H9 (cell line): ENCODE results near the gene CHST15. TPM values are rescaled to one million over a fixed set of nuclear protein-coding genes. Genes with fewer than 3 reads are reported as not detected.

Source experiments
- DNase-seq: peaks from one replicate; pipeline ENCODE4 v3.0.0-alpha.2; 2017
- H2AFZ ChIP-seq: one replicate; pipeline ENCODE4 v1.6.1; 2013; ENCODE audit warnings: mild to moderate bottlenecking, low read length, control low read depth, moderate library complexity
- H2AK5ac ChIP-seq: 2 replicates; pipeline ENCODE4 v1.6.1; 2013; ENCODE audit warnings: low read length, control low read depth, mixed read lengths; ENCODE audit not compliant: insufficient read length
- H2BK120ac ChIP-seq: one replicate; pipeline ENCODE4 v1.6.1; 2013; ENCODE audit warnings: low read depth, mild to moderate bottlenecking, low read length, control low read depth, inconsistent platforms; ENCODE audit not compliant: poor library complexity, severe bottlenecking
- H2BK12ac ChIP-seq: 2 replicates; pipeline ENCODE4 v1.6.1; 2013; ENCODE audit warnings: low read length, control low read depth, mixed read lengths, low read depth; ENCODE audit not compliant: insufficient read length
- H2BK15ac ChIP-seq: 2 replicates; pipeline ENCODE4 v1.6.1; 2013; ENCODE audit warnings: low read depth, low read length, control low read depth
- H2BK20ac ChIP-seq: one replicate; pipeline ENCODE4 v1.6.1; 2013; ENCODE audit warnings: low read depth, mild to moderate bottlenecking, low read length, control low read depth, inconsistent platforms; ENCODE audit not compliant: poor library complexity, severe bottlenecking
- H2BK5ac ChIP-seq: 2 replicates; pipeline ENCODE4 v1.6.1; 2013; ENCODE audit warnings: low read length, control low read depth, mixed read lengths; ENCODE audit not compliant: insufficient read length
- H3K14ac ChIP-seq: 2 replicates; pipeline ENCODE4 v1.6.1; 2013; ENCODE audit warnings: low read length, control low read depth; ENCODE audit not compliant: insufficient read depth
- H3K18ac ChIP-seq: 2 replicates; pipeline ENCODE4 v1.6.1; 2013; ENCODE audit warnings: low read depth, mild to moderate bottlenecking, mixed read lengths, low read length, control low read depth; ENCODE audit not compliant: insufficient read length
- H3K23ac ChIP-seq: 2 replicates; pipeline ENCODE4 v1.6.1; 2013; ENCODE audit warnings: low read length, control low read depth, mixed read lengths, low read depth; ENCODE audit not compliant: insufficient read length
- H3K23me2 ChIP-seq: 2 replicates; pipeline ENCODE4 v1.6.1; 2013; ENCODE audit warnings: low read depth, mild to moderate bottlenecking, mixed read lengths, low read length, control low read depth; ENCODE audit not compliant: insufficient read length, poor library complexity, severe bottlenecking
- H3K27ac ChIP-seq: 2 replicates; pipeline ENCODE4 v1.5.1; 2013; ENCODE audit warnings: low read length, control low read depth, mixed read lengths, low read depth; ENCODE audit not compliant: insufficient read length
- H3K27me3 ChIP-seq: 2 replicates; pipeline ENCODE4 v1.6.1; 2013; ENCODE audit warnings: low read length, control low read depth, inconsistent platforms; ENCODE audit not compliant: insufficient read depth
- H3K4ac ChIP-seq: 2 replicates; pipeline ENCODE4 v1.6.1; 2013; ENCODE audit warnings: low read depth, mild to moderate bottlenecking, control low read depth, inconsistent platforms, low read length, moderate library complexity
- H3K4me1 ChIP-seq: 2 replicates; pipeline ENCODE4 v1.6.1; 2013; ENCODE audit warnings: low read length, control low read depth, inconsistent platforms; ENCODE audit not compliant: insufficient read depth
- H3K4me2 ChIP-seq: 2 replicates; pipeline ENCODE4 v1.6.1; 2013; ENCODE audit warnings: low read length, control low read depth, mixed read lengths; ENCODE audit not compliant: insufficient read length, insufficient read depth
- H3K56ac ChIP-seq: 2 replicates; pipeline ENCODE4 v1.6.1; 2013; ENCODE audit warnings: low read depth, mild to moderate bottlenecking, mixed read lengths, low read length, control low read depth; ENCODE audit not compliant: insufficient read length
- H3K79me1 ChIP-seq: 2 replicates; pipeline ENCODE4 v1.6.1; 2013; ENCODE audit warnings: low read depth, mild to moderate bottlenecking, moderate library complexity, low read length, control low read depth, inconsistent platforms; ENCODE audit not compliant: insufficient read depth, poor library complexity, severe bottlenecking
- H3K79me2 ChIP-seq: 2 replicates; pipeline ENCODE4 v1.6.1; 2013; ENCODE audit warnings: low read length, control low read depth, inconsistent platforms; ENCODE audit not compliant: insufficient read depth
- H3K9ac ChIP-seq: 2 replicates; pipeline ENCODE4 v1.6.1; 2013; ENCODE audit warnings: low read length, control low read depth, mixed read lengths; ENCODE audit not compliant: insufficient read length; ENCODE audit errors: extremely low read depth
- H3K9me3 ChIP-seq: one replicate; pipeline ENCODE4 v1.6.1; 2013; ENCODE audit warnings: low read depth, low read length, inconsistent platforms; ENCODE audit not compliant: control insufficient read depth
- H3T11ph ChIP-seq: one replicate; pipeline ENCODE4 v1.6.1; 2013; ENCODE audit warnings: mild to moderate bottlenecking, low read length, control low read depth, inconsistent platforms
- H4K20me1 ChIP-seq: one replicate; pipeline ENCODE4 v1.6.1; 2013; ENCODE audit not compliant: control insufficient read depth, insufficient read length, insufficient read depth
- H4K5ac ChIP-seq: 2 replicates; pipeline ENCODE4 v1.6.1; 2013; ENCODE audit warnings: low read depth, mild to moderate bottlenecking, mixed read lengths, low read length, control low read depth; ENCODE audit not compliant: insufficient read length
- H4K8ac ChIP-seq: replicated peaks from 2 replicates; pipeline ENCODE4 v1.6.1; 2013; ENCODE audit warnings: low read length, control low read depth, mixed read lengths, low read depth; ENCODE audit not compliant: insufficient read length
- H4K91ac ChIP-seq: 2 replicates; pipeline ENCODE4 v1.6.1; 2013; ENCODE audit warnings: low read depth, mild to moderate bottlenecking, moderate library complexity, mixed read lengths, low read length, control low read depth; ENCODE audit not compliant: insufficient read length
- H3K27ac Mint-ChIP-seq, 3 experiments: 2 replicates in 2 of 3; 3 replicates in 1 of 3; pipeline ENCODE4 v1.8.0; 2020 to 2021; ENCODE audit warnings: mixed read lengths in 3 of 3, mild to moderate bottlenecking in 1 of 3, moderate library complexity in 1 of 3
- H3K27me3 Mint-ChIP-seq: 2 replicates; pipeline ENCODE4 v1.8.0; 2021; ENCODE audit warnings: low read depth, mild to moderate bottlenecking, moderate library complexity, mixed read lengths
- H3K36me3 Mint-ChIP-seq, 3 experiments: 2 replicates in 2 of 3; 3 replicates in 1 of 3; pipeline ENCODE4 v1.8.0; 2020 to 2021; ENCODE audit warnings: low read depth in 3 of 3, mixed read lengths in 3 of 3; ENCODE audit not compliant: insufficient read depth in 1 of 3
- H3K4me1 Mint-ChIP-seq, 2 experiments: 2 replicates each; pipeline ENCODE4 v1.8.0; 2020; ENCODE audit warnings: mixed read lengths in 2 of 2
- H3K4me3 Mint-ChIP-seq, 2 experiments: 2 replicates in 1 of 2; 3 replicates in 1 of 2; pipeline ENCODE4 v1.8.0; 2020 to 2021; ENCODE audit warnings: mild to moderate bottlenecking in 2 of 2, mixed read lengths in 2 of 2, moderate library complexity in 1 of 2
- H3K9me3 Mint-ChIP-seq, 2 experiments: 2 replicates in 1 of 2; 3 replicates in 1 of 2; pipeline ENCODE4 v1.8.0; 2020; ENCODE audit warnings: mild to moderate bottlenecking in 2 of 2, mixed read lengths in 2 of 2, moderate library complexity in 1 of 2
- CTCF ChIP-seq: fragments of 200-600 bp; sonication (generic); conservative IDR thresholded peaks from 3 replicates; pipeline ENCODE4 v1.8.0; 2021; ENCODE audit warnings: antibody characterized with exemption, mild to moderate bottlenecking
- WGBS: extraction: QIAGEN DNeasy Blood & Tissue Kit; methylation state at CpG from one replicate; pipeline ENCODE4 v1.1.7; 2013; ENCODE audit warnings: missing lambda C conversion rate, low lambda C conversion rate, mixed read lengths; ENCODE audit not compliant: insufficient read length; ENCODE audit errors: extremely low coverage; 5-methylcytosine and 5-hydroxymethylcytosine counted together
- total RNA-seq: library from RNA; stranded (reverse); gene quantifications from 2 replicates; pipeline ENCODE4 v1.2.1, GENCODE V29; 2021

The CHST15 gene
- total RNA-seq, 1 experiment from 2014 or later: 8.7 TPM

GRCh38 chr10:124033887-124034218 lies 59.5 kb downstream of the CHST15 start:
- no CpG with 5 or more reads among the region's 8 CpGs for WGBS
- no peak overlapping the region for H3K4me3 Mint-ChIP-seq

More at GRCh38 chr10:124033887-124034218, 59.5 kb downstream of the CHST15 start:
- TF ChIP-seq CTCF: no peak
- H2BK5ac ChIP-seq: no peak overlapping the region
- no peak overlapping the region for H3K4ac ChIP-seq
- Mint-ChIP-seq H3K27ac (no peak overlapping the region), H3K9me3 (no peaks in the 10 kb centered on the region), H3K27me3 (no peaks in the 10 kb centered on the region), H3K4me1 (peaks cover 40 to 41% of the 10 kb centered on the region in 2 experiments), H3K36me3 (no peaks in the 10 kb centered on the region; a peak in 2 of 7 replicates)
- no peak overlapping the region for H4K5ac ChIP-seq
- H2BK20ac ChIP-seq: no peak overlapping the region
- no peaks in the 10 kb centered on the region for H3K9me3 ChIP-seq
- no peaks in the 10 kb centered on the region for H3K27me3 ChIP-seq
- no peaks in the 10 kb centered on the region for H3K79me2 ChIP-seq
- H2AK5ac ChIP-seq: no peak overlapping the region
- no peak overlapping the region for H3K4me2 ChIP-seq
- H3K14ac ChIP-seq: no peak overlapping the region; the same call in 1 of the 2 replicates
- no peaks in the 10 kb centered on the region for H4K20me1 ChIP-seq
- H2AFZ ChIP-seq: no peak overlapping the region
- no peak overlapping the region for H3K27ac ChIP-seq
- peaks cover 13% of the 10 kb centered on the region for H3K4me1 ChIP-seq
- H4K8ac ChIP-seq: no peak overlapping the region
- no peak overlapping the region for H3K23ac ChIP-seq
- H3K18ac ChIP-seq: peak overlapping the region; percentile 23
- H3K23me2 ChIP-seq: no peaks in the 10 kb centered on the region
- no peak overlapping the region for H4K91ac ChIP-seq
- H3T11ph ChIP-seq: no peak overlapping the region
- H2BK120ac ChIP-seq: no peak overlapping the region
- H3K56ac ChIP-seq: no peak overlapping the region
- no peaks in the 10 kb centered on the region for H3K79me1 ChIP-seq
- H2BK12ac ChIP-seq: no peak overlapping the region
- no peak overlapping the region for H2BK15ac ChIP-seq
- no peak overlapping the region for H3K9ac ChIP-seq
- DNase-seq: no peak
